GM19395 (cell line): ENCODE measurements around the gene EYS.
"Not testable (repeated sequence)": the region's sequence is repeated elsewhere in the genome, so short reads cannot be mapped to it uniquely, and the experiment has no call there.

Source experiments
- ATAC-seq: cut with Tn5 transposase; IDR thresholded peaks from one replicate; pipeline ENCODE4 v1.9.1; 2021; ENCODE audit warnings: mild to moderate bottlenecking, moderate library complexity; ENCODE audit not compliant: unreplicated experiment

EYS gene

DNA sequence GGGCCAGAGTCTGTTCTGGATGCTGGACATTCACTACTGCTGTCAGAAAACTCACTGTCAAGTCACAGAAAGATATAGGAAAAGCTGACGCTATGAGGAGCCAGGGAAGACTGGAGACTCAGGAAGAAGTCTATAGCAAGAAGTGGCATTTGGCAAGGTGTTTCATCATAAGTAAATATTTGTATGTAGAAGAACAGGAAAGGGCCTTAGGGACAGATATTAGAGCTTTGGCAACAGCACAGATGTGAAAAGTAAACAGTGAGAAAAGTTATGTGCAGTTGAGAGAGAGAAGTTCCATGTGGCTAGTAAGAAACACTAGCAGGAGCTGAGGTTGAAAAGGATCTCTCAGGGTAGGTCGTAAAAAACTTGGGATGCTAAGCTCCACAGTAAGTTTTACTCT, 1202.5 kb downstream of the EYS start:
- ATAC-seq: no peak

DNA sequence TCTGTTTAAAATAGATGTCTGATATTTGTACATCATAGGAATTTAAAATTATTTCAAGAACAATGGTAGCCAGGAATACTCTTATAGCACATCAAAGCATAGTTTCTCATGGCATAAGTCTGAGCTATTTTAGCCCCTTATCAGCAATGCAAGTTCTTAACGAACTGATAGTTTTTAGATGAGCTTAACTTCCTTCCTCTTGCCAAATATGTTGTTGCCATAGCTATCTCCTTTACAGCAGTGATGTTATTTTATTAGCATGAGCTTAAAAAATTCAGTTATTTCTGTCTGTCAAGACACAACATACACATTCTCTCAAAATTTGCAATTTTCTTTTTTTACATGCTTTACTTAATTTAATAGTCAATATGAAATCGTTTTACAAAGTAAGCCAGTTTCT, 1204.2 kb downstream of the EYS start:
- ATAC-seq: no peak

DNA sequence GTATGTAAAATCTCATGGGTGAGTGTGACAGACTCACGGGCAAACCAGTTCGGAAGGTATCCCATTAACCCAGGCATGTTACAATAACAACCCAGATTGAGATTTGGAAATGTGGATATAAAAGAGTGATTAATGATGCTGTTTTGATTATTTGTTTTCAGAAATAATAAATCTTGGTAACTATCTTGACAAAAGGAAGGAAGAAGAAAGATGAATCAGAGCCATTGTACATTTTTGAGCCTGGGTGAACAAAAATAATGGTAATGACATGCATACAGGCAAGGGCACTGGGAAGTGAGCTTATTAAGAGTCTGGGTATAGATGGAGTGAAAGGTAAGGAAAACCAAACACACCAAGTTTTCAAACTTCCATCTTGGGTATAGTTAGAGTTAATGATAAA, 1209.4 kb downstream of the EYS start:
- ATAC-seq: no peak

DNA sequence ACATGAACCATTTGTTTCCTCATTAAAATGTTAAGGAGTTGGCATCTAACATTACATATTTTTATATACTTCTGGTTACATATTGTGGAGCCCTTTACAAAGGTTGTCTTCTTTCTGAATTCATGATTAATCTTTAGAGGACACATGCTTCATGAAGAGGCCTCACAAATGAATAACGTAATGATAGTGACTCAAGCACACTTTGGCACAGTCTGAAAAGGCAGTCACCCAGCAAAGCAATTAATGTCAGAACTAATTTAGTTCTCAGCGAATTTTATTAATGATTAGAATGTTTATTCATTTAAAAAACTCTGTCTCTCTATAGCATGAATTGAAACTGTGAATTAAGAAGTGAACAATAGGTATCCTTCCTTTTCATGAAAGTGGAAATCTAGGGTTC, 1217.3 kb downstream of the EYS start:
- ATAC-seq: no peak

DNA sequence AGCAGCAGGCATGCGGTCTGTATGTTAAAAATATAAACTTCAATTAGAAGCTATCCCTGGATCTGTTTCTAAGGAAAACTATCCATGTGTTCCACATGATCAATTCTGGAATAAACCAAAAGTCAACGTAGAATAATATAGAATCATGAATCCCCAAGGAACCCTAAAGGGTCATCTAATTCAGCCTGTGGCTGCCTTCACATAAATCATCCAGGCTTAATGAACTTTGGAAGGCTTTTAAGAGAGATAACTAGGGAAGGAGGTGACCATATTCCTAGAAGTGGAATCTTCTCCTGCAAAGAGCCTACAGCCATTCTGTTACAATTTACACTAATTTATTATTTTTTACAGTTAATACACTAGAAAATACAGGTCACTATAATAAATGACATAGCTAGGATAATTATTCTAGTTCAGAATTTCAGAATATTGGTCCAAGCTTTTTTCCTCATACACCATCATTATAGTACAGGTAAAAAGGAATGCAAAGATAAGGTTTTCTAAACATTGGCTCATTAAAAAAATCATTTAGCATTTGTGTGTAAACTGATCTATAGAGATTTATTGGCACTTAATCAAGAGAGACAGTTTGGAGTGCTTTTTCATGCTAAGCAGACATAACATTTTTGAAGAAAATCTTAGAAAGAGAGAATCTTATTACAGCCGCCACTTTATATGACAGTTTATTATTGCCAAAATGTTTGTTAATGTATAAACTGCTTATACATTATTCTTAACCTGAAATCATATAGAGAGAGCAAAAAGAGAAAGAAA, 1220.3 kb downstream of the EYS start:
- ATAC-seq: no peak

DNA sequence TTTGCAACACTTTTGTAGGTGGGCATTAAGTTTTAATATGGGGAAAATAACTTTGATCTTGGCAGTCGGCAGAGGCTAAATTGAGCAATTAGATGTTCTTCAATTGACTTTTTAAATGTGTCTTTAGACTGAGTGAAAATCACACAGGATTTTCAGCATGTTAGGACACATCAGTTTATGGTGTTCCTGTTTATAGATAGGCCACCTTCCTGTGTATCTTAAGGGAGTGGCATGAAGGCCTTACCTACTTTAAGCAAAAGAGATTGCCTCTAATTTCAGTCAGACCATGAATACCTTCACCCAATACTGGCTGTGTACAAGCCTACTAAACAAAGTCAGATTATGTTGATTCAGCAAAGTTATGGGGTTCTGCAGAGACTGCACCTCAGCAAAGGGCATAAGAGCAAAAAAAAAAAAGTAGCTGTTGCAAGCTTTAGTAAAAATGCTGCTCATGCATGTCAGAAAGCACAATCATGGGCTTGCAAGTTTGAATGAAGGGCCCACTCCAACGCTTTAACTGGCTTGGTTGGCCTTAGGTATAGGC, 1223.0 kb downstream of the EYS start:
- ATAC-seq: no peak

DNA sequence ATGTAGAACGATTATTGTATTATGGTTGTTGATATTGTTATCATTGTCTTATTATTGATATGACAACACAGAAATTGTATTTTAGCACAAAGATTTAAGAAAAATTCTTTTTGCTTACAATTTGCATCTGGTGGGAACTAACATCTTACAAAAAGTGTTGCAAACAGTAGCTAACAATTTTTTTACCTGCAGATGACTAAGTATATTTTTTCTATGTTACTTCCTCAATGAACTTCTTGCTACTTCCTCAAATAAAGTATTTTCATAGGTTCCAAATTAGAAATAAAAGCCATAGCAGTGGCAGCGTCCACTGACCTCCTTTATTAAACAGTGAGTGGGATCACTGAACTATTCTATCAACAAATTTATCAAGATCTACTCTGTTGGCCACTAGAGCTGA, 1224.4 kb downstream of the EYS start:
- ATAC-seq: no peak

DNA sequence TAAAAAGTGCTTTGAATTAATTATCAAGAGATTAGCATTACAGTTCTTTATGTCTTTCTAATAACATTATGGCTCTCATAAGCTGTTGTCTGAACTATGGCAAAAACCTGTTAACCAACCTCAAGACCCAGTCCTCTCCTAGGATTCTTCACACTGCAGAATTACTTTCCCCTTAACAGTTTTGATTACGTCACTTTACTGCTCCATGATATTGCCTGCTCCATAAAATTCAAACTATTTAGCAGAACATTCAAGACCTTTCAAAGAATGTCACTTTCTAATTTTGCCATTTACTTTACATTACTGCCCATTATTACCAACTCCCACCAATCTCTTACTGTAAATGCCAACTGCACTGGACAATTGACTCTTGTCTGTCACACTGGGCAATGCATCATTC, 1227.9 kb downstream of the EYS start:
- no peak for ATAC-seq

DNA sequence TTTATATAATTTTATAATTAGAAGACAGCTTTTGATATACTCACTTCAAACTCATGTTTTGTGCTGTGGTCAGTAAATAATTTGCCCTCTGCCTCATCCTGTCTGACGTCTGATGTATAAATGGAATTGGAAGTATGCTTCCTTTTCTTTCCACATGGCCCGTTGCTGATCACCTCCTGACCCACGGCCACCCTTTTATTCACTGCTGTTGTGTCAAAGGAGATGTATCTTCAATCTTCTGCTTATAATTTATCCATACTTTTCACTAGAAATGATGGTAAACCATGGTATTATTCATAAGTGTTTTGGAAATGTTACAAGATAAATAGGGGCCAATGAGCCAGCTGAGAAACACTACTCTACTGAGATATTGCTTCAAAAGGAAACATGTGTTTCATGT, 1229.6 kb downstream of the EYS start:
- ATAC-seq: no peak

DNA sequence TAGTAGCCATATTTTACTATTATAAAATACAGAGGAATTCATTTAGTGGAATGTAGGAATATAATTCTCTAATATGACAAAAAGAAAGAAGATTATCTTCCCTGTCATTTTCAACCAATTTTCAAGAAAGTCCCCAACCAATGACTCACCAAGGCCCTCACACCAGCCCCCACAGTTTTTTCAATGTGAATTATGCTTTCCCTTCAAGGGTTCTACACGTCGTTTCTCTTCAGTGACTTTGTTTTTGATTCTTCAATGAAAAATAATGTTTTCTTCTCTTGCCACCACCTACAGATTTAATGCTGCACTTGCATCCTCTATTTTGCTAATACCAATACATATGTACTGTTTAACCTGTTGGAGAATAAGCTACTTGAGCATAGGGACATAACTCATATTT, 1230.1 kb downstream of the EYS start:
- no peak for ATAC-seq

DNA sequence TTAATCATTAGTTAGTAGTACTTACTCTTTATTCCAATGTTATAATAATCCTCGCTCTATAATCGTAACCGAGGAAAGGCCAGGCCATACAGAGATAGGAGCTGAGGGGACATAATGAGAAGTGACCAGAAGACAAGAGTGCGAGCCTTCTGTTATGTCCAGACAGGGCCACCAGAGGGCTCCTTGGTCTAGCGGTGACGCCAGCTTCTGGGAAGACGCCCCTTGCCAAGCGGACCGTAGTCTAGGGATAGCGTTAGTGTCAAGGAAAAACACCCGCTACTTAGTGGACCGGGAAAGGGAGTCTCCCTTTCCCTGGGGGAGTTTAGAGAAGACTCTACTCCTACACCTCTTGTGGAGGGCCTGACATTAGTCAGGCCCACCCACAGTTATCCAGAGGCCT, 1237.6 kb downstream of the EYS start:
- ATAC-seq: not testable (repeated sequence)

DNA sequence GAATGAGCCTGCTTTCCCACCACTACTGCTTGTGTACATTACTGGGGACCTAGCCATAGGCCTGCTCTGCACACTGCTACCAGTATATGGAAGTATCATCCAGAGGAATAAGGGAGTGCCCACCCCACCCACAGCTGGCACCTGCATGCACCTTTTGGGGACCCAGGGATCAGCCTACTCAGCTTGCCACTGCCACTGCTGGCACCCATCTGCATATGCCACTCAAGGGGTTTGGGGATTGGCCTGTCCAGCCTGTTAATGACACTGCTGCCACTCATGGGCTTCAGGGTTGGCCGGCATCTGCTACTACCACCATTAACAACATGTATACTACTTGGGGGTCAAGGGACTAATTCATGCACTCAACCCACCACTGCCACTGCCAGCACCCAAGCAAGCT, 1239.4 kb downstream of the EYS start:
- no peak for ATAC-seq

DNA sequence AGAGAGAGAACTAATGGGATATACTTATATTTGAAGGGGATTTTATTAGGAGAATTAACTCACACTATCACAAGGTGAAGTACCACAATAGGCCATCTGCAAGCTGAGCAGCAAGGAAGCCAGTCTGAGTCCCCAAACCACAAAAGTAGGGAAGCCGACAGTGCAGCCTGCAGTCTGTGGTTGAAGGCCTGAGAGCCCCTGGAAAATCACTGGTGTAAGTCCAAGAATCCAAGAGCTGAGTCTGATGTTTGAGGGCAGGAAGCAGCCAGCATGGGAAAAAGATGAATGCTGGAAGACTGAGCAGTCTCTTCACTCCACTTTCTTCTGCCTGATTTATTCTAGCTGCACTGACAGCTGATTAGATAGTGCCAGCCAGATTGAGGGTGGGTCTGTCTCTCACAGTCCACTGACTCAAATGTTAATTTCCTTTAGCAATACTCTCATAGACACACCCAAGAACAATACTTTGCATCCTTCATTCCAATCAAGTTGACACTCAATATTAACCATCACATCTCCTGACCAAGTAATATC, 1247.5 kb downstream of the EYS start:
- ATAC-seq: no peak

DNA sequence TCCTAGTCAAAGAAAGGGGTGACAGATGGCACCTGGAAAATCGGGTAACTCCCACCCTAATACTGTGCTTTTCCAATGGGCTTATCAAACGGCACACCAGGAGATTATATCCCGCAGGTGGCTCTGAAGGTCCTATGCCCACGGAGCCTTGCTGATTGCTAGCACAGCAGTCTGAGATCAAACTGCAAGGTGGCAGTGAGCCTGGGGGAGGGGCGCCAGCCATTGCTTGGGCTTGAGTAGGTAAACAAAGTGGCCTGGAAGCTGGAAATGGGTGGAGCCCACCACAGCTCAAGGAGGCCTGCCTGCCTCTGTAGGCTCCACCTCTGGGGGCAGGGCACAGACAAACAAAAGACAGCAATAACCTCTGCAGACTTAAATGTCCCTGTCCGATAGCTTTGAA, 1258.9 kb downstream of the EYS start:
- not testable (repeated sequence) for ATAC-seq

DNA sequence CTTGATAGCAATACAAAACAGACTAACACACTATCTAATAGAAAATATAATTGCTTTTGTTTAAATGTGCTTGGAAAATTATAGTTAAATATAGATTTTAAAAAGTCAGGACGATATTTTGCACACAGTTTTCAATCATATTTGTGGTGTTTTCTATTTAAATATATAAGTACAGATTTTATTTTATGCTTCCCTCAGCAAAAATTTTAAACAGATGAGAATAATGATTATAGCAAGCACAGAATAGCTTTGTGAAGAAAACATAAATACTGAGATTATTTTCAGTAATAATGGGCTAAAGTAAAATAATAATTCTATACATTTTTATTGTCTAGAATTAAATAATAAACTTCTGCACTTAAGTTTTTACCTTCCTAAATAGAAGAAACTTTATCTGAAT, 1262.0 kb downstream of the EYS start:
- ATAC-seq: no peak

DNA sequence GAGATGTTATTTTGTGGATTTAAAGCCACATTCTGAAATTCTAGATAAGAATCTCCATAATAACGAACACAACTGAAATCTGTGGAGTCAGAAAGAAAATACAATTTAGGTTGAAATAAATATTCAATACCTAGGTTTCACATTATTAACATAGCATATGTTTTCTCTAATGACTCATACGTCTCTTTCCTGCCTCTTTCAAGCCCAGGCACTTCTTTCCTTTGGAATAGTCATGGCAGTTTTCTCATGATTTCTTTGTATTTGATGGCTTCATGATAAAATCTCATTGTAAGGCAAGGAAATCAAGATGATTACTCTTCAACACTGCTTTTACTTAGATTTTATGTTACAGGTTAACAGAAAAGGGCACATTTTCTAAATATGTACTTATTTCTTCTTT, 1267.8 kb downstream of the EYS start:
- no peak for ATAC-seq

DNA sequence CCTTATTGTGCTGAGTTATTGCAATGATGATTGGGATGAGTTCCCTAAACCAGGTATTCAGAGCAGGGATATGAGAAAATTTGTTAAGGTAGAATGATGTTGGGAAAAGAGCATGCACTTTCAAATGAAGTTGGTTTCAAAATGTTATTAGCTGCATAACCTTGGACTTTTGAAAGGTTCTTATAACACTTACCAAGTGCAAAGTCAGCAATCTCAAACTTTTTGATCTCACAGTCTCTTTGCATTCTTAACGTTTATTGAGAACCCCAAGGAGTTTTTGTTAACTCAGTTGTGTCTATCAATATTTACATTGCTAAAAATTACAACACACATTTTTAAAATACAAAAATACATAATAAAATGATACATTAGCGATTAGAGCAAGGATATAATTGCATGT, 1269.0 kb downstream of the EYS start:
- ATAC-seq: no peak

DNA sequence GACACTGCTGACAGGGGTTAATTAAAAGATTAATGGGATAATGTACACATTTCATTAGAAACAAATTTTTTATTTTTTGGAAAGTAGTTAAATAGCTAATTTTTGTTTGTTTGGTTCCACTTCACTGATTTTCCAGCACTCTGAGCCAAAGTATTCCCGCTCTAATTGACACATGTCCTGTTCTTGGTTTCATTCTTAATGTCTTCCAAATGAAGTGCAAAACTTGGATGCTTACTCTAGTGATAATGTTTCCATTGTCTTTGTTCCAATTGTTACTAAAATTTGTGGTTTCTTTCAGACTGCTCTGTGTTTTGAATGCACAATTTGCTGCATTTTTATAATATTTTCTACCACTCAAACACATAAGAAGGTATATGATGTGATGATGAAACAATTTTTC, 1277.1 kb downstream of the EYS start:
- ATAC-seq: no peak

DNA sequence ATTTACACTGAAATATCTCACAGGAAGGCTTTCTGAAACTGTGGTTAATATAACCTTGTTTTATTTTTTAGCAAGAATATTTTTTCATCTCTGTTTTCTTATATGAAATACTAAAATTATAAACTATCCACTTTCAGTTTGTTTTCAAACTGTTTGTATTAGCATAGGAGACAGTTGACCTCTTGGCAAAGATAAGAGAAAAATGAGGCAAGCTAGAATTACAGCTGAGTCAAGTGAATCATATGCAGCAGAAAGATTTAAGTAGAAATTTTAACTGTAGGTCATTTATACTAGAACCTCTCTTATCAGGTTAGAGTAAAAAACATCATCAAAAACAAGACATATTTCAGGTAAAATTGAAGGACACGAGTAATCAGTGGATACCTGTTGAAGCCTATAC, 1278.8 kb downstream of the EYS start:
- no peak for ATAC-seq

DNA sequence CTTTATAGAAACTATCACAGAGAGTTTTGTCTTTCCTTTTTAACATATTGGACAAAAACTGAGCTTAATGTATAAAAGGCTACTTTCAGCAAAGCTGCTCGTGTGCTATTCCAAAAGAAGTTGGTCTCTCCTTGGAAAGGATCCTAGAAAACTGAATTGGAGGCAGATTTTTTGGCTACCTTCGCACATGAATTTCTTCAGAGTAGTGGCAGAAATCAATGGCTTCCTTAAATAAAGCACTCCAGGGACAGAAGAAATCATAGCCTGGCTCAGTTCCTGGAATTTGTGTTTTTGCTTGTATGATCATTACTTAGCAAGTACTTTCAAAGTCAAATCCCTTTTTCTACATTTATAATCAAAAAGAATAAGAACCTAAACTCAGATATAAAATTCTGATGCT, 1291.1 kb downstream of the EYS start:
- no peak for ATAC-seq

DNA sequence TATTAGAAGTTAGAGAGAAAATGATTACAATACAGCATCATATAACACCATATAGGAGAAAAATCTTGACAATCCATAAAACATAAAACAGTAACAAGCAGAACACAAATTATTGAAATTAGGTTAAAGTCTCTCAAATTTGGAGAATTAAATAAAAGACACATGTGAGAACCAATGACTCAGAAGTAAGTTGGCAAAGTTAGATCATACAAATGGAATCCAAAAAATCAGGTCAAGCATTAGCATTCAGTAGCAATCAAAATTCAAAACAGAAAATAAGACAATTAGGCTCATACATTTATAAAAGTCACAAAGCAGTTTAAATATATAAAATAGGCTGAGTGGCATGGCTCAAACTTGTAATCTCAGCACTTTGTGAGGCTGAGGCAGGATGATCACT, 1295.8 kb downstream of the EYS start:
- no peak for ATAC-seq

DNA sequence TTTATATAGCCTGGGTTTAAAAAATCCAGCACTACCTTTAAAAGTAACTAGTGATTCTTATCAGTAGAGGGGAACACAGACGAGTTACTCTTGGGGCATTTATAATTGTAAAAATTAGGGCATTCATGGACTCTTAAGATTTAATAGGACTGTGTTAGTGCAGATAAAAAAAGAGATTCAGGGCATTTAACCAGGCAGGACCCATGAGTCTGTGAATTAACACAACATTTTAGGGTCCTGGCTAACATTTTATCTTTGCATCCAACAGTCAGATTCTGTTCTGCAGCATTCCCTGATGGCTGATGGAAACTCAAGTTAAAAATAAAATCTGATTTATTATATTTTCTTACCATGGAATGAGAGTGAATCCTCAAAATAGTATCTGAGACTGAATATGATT, 1297.1 kb downstream of the EYS start:
- no peak for ATAC-seq

DNA sequence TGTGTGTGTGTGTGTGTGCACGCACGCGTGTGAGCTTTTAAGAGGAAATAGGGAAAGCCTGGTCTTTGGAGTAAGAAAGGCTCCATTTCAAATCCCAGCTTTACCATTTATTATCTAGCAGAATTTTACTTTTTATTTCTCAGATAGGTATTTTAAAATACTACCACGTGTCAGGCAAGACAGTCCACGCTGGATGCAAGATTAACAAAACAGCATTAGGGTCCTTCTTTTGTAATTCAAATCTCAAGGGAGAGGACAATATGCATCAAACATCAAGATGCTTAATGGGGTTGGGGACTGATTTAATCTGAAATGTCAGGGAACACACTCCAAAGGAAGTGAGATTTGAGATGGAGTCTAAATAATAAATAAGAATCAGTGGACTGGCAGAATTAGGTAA, 1302.6 kb downstream of the EYS start:
- ATAC-seq: no peak
